H9 (cell line): ENCODE data around the gene TNIP1. TPM values are rescaled to one million over a fixed set of nuclear protein-coding genes. Genes with fewer than 3 reads are reported as not detected.

Experiments used
- DNase-seq: peaks from one replicate; pipeline ENCODE4 v3.0.0-alpha.2; 2017
- H2AFZ ChIP-seq: one replicate; pipeline ENCODE4 v1.6.1; 2013; ENCODE audit warnings: mild to moderate bottlenecking, low read length, control low read depth, moderate library complexity
- H2AK5ac ChIP-seq: 2 replicates; pipeline ENCODE4 v1.6.1; 2013; ENCODE audit warnings: low read length, control low read depth, mixed read lengths; ENCODE audit not compliant: insufficient read length
- H2BK120ac ChIP-seq: one replicate; pipeline ENCODE4 v1.6.1; 2013; ENCODE audit warnings: low read depth, mild to moderate bottlenecking, low read length, control low read depth, inconsistent platforms; ENCODE audit not compliant: poor library complexity, severe bottlenecking
- H2BK12ac ChIP-seq: 2 replicates; pipeline ENCODE4 v1.6.1; 2013; ENCODE audit warnings: low read length, control low read depth, mixed read lengths, low read depth; ENCODE audit not compliant: insufficient read length
- H2BK15ac ChIP-seq: 2 replicates; pipeline ENCODE4 v1.6.1; 2013; ENCODE audit warnings: low read depth, low read length, control low read depth
- H2BK20ac ChIP-seq: one replicate; pipeline ENCODE4 v1.6.1; 2013; ENCODE audit warnings: low read depth, mild to moderate bottlenecking, low read length, control low read depth, inconsistent platforms; ENCODE audit not compliant: poor library complexity, severe bottlenecking
- H2BK5ac ChIP-seq: 2 replicates; pipeline ENCODE4 v1.6.1; 2013; ENCODE audit warnings: low read length, control low read depth, mixed read lengths; ENCODE audit not compliant: insufficient read length
- H3K14ac ChIP-seq: 2 replicates; pipeline ENCODE4 v1.6.1; 2013; ENCODE audit warnings: low read length, control low read depth; ENCODE audit not compliant: insufficient read depth
- H3K18ac ChIP-seq: 2 replicates; pipeline ENCODE4 v1.6.1; 2013; ENCODE audit warnings: low read depth, mild to moderate bottlenecking, mixed read lengths, low read length, control low read depth; ENCODE audit not compliant: insufficient read length
- H3K23ac ChIP-seq: 2 replicates; pipeline ENCODE4 v1.6.1; 2013; ENCODE audit warnings: low read length, control low read depth, mixed read lengths, low read depth; ENCODE audit not compliant: insufficient read length
- H3K23me2 ChIP-seq: 2 replicates; pipeline ENCODE4 v1.6.1; 2013; ENCODE audit warnings: low read depth, mild to moderate bottlenecking, mixed read lengths, low read length, control low read depth; ENCODE audit not compliant: insufficient read length, poor library complexity, severe bottlenecking
- H3K27ac ChIP-seq: 2 replicates; pipeline ENCODE4 v1.5.1; 2013; ENCODE audit warnings: low read length, control low read depth, mixed read lengths, low read depth; ENCODE audit not compliant: insufficient read length
- H3K27me3 ChIP-seq: 2 replicates; pipeline ENCODE4 v1.6.1; 2013; ENCODE audit warnings: low read length, control low read depth, inconsistent platforms; ENCODE audit not compliant: insufficient read depth
- H3K4ac ChIP-seq: 2 replicates; pipeline ENCODE4 v1.6.1; 2013; ENCODE audit warnings: low read depth, mild to moderate bottlenecking, control low read depth, inconsistent platforms, low read length, moderate library complexity
- H3K4me1 ChIP-seq: 2 replicates; pipeline ENCODE4 v1.6.1; 2013; ENCODE audit warnings: low read length, control low read depth, inconsistent platforms; ENCODE audit not compliant: insufficient read depth
- H3K4me2 ChIP-seq: 2 replicates; pipeline ENCODE4 v1.6.1; 2013; ENCODE audit warnings: low read length, control low read depth, mixed read lengths; ENCODE audit not compliant: insufficient read length, insufficient read depth
- H3K56ac ChIP-seq: 2 replicates; pipeline ENCODE4 v1.6.1; 2013; ENCODE audit warnings: low read depth, mild to moderate bottlenecking, mixed read lengths, low read length, control low read depth; ENCODE audit not compliant: insufficient read length
- H3K79me1 ChIP-seq: 2 replicates; pipeline ENCODE4 v1.6.1; 2013; ENCODE audit warnings: low read depth, mild to moderate bottlenecking, moderate library complexity, low read length, control low read depth, inconsistent platforms; ENCODE audit not compliant: insufficient read depth, poor library complexity, severe bottlenecking
- H3K79me2 ChIP-seq: 2 replicates; pipeline ENCODE4 v1.6.1; 2013; ENCODE audit warnings: low read length, control low read depth, inconsistent platforms; ENCODE audit not compliant: insufficient read depth
- H3K9ac ChIP-seq: 2 replicates; pipeline ENCODE4 v1.6.1; 2013; ENCODE audit warnings: low read length, control low read depth, mixed read lengths; ENCODE audit not compliant: insufficient read length; ENCODE audit errors: extremely low read depth
- H3K9me3 ChIP-seq: one replicate; pipeline ENCODE4 v1.6.1; 2013; ENCODE audit warnings: low read depth, low read length, inconsistent platforms; ENCODE audit not compliant: control insufficient read depth
- H3T11ph ChIP-seq: one replicate; pipeline ENCODE4 v1.6.1; 2013; ENCODE audit warnings: mild to moderate bottlenecking, low read length, control low read depth, inconsistent platforms
- H4K20me1 ChIP-seq: one replicate; pipeline ENCODE4 v1.6.1; 2013; ENCODE audit not compliant: control insufficient read depth, insufficient read length, insufficient read depth
- H4K5ac ChIP-seq: 2 replicates; pipeline ENCODE4 v1.6.1; 2013; ENCODE audit warnings: low read depth, mild to moderate bottlenecking, mixed read lengths, low read length, control low read depth; ENCODE audit not compliant: insufficient read length
- H4K8ac ChIP-seq: replicated peaks from 2 replicates; pipeline ENCODE4 v1.6.1; 2013; ENCODE audit warnings: low read length, control low read depth, mixed read lengths, low read depth; ENCODE audit not compliant: insufficient read length
- H4K91ac ChIP-seq: 2 replicates; pipeline ENCODE4 v1.6.1; 2013; ENCODE audit warnings: low read depth, mild to moderate bottlenecking, moderate library complexity, mixed read lengths, low read length, control low read depth; ENCODE audit not compliant: insufficient read length
- H3K27ac Mint-ChIP-seq, 3 experiments: 2 replicates in 2 of 3; 3 replicates in 1 of 3; pipeline ENCODE4 v1.8.0; 2020 to 2021; ENCODE audit warnings: mixed read lengths in 3 of 3, mild to moderate bottlenecking in 1 of 3, moderate library complexity in 1 of 3
- H3K27me3 Mint-ChIP-seq: 2 replicates; pipeline ENCODE4 v1.8.0; 2021; ENCODE audit warnings: low read depth, mild to moderate bottlenecking, moderate library complexity, mixed read lengths
- H3K36me3 Mint-ChIP-seq, 3 experiments: 2 replicates in 2 of 3; 3 replicates in 1 of 3; pipeline ENCODE4 v1.8.0; 2020 to 2021; ENCODE audit warnings: low read depth in 3 of 3, mixed read lengths in 3 of 3; ENCODE audit not compliant: insufficient read depth in 1 of 3
- H3K4me1 Mint-ChIP-seq, 2 experiments: 2 replicates each; pipeline ENCODE4 v1.8.0; 2020; ENCODE audit warnings: mixed read lengths in 2 of 2
- H3K4me3 Mint-ChIP-seq, 2 experiments: 2 replicates in 1 of 2; 3 replicates in 1 of 2; pipeline ENCODE4 v1.8.0; 2020 to 2021; ENCODE audit warnings: mild to moderate bottlenecking in 2 of 2, mixed read lengths in 2 of 2, moderate library complexity in 1 of 2
- H3K9me3 Mint-ChIP-seq, 2 experiments: 2 replicates in 1 of 2; 3 replicates in 1 of 2; pipeline ENCODE4 v1.8.0; 2020; ENCODE audit warnings: mild to moderate bottlenecking in 2 of 2, mixed read lengths in 2 of 2, moderate library complexity in 1 of 2
- WGBS: extraction: QIAGEN DNeasy Blood & Tissue Kit; methylation state at CpG from one replicate; pipeline ENCODE4 v1.1.7; 2013; ENCODE audit warnings: missing lambda C conversion rate, low lambda C conversion rate, mixed read lengths; ENCODE audit not compliant: insufficient read length; ENCODE audit errors: extremely low coverage; 5-methylcytosine and 5-hydroxymethylcytosine counted together
- total RNA-seq: library from RNA; stranded (reverse); gene quantifications from 2 replicates; pipeline ENCODE4 v1.2.1, GENCODE V29; 2021
- TF ChIP-seq, protein P1 (sequence below): fragments of 200-600 bp; sonication (generic); conservative IDR thresholded peaks from 3 replicates; pipeline ENCODE4 v1.8.0; 2021; ENCODE audit warnings: antibody characterized with exemption, mild to moderate bottlenecking

Gene TNIP1
- total RNA-seq, 1 experiment from 2014 or later = 40.8 TPM

DNA sequence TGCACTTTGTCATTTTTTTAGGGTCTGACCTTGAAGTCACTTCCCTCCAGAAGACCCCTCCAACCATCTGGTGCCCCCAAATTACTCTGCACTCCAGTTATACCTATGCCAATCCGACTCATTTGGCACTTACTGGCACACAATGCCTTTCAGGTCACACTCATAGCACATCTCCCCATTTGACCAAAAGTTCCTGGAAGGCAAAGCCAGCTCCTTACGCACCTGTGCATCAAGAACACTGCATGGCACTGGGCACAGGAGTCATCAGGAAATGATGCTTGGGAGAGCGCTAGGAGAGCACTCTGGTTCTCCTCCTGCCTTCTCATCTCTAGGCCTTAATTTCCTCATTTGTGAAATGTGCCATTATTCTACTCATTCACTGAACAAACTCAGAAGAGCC, 2.9 kb downstream of the TNIP1 start:
- H3K9me3 ChIP-seq = no peaks in the 10 kb centered on the region
- no peaks in the 10 kb centered on the region for H3K79me1 ChIP-seq
- DNase-seq = no peak
- WGBS = no CpG with 5 or more reads among the region's 3 CpGs
- no peak overlapping the region for H2BK12ac ChIP-seq
- H3K27ac ChIP-seq = no peak overlapping the region
- no peak overlapping the region; the same call in 1 of the 2 replicates for H2BK15ac ChIP-seq
- H3K23me2 ChIP-seq = peaks cover 5% of the 10 kb centered on the region
- no peak overlapping the region for H3K4ac ChIP-seq
- H3T11ph ChIP-seq = no peak overlapping the region
- H3K14ac ChIP-seq = no peak overlapping the region
- H3K27me3 ChIP-seq = no peaks in the 10 kb centered on the region
- H2AFZ ChIP-seq = no peak overlapping the region
- no peak overlapping the region for H3K4me2 ChIP-seq
- no peak overlapping the region for H2BK120ac ChIP-seq
- Mint-ChIP-seq H3K27me3 (no peaks in the 10 kb centered on the region; the same call in 1 of the 2 replicates), H3K4me1 (peaks cover 19 to 27% of the 10 kb centered on the region in 2 experiments), H3K4me3 (no peak overlapping the region), H3K36me3 (no peaks in the 10 kb centered on the region; a peak in 2 of 7 replicates), H3K9me3 (no peaks in the 10 kb centered on the region), H3K27ac (no peak overlapping the region; a peak in 1 of 7 replicates)
- TF ChIP-seq, protein P1, sequence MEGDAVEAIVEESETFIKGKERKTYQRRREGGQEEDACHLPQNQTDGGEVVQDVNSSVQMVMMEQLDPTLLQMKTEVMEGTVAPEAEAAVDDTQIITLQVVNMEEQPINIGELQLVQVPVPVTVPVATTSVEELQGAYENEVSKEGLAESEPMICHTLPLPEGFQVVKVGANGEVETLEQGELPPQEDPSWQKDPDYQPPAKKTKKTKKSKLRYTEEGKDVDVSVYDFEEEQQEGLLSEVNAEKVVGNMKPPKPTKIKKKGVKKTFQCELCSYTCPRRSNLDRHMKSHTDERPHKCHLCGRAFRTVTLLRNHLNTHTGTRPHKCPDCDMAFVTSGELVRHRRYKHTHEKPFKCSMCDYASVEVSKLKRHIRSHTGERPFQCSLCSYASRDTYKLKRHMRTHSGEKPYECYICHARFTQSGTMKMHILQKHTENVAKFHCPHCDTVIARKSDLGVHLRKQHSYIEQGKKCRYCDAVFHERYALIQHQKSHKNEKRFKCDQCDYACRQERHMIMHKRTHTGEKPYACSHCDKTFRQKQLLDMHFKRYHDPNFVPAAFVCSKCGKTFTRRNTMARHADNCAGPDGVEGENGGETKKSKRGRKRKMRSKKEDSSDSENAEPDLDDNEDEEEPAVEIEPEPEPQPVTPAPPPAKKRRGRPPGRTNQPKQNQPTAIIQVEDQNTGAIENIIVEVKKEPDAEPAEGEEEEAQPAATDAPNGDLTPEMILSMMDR = no peak
- H2BK20ac ChIP-seq = no peak overlapping the region
- H3K23ac ChIP-seq = no peak overlapping the region
- H4K91ac ChIP-seq = no peak overlapping the region
- no peak overlapping the region for H4K5ac ChIP-seq
- H2AK5ac ChIP-seq = no peak overlapping the region
- no peak overlapping the region for H3K18ac ChIP-seq
- no peaks in the 10 kb centered on the region for H4K20me1 ChIP-seq
- H3K4me1 ChIP-seq = no peaks in the 10 kb centered on the region
- no peak overlapping the region for H3K9ac ChIP-seq
- H3K56ac ChIP-seq = no peak overlapping the region
- H2BK5ac ChIP-seq = no peak overlapping the region
- H4K8ac ChIP-seq = no peak overlapping the region
- H3K79me2 ChIP-seq = peaks cover 2% of the 10 kb centered on the region; the same call in 1 of the 2 replicates
